ENCODE data around the gene LRRC75B. TPM values are rescaled to one million over a fixed set of nuclear protein-coding genes. Genes with fewer than 3 reads are reported as not detected.
A peak's percentile ranks its signal among the peaks of the same experiment; 100 is the strongest.

LRRC75B gene
- total and polyA plus RNA-seq, 9 of the 15 experiments (the other 6 are each of a cell fraction or from before 2014, with no cell fraction given), result 0.10 to 2.8 (median 1.0) TPM; not detected in 1

GRCh38 chr22:24555165-24556039 is 37.5 kb downstream of the LRRC75B start, which contains the start of gene SNRPD3 (continued):
- TF ChIP-seq ZBTB11 (CRISPR knock-in tag; IDR thresholded peaks at IDR 0.05), result peak; percentile 94 to 99 (median 99)
- TF ChIP-seq PRDM10 (IDR thresholded peaks at IDR 0.05; ENCODE audit: partially characterized antibody), result no peak
- TF ChIP-seq ZBTB49 (CRISPR knock-in tag; IDR thresholded peaks at IDR 0.05; ENCODE audit: borderline replicate concordance), result no peak
- 0 out of 4 replicates have a peak, but pooled peaks of 1 of the 2 experiments have one; percentile 26 for TF ChIP-seq SIX5 (IDR thresholded peaks at IDR 0.05; ENCODE audit: borderline replicate concordance in 1 of 2, insufficient read depth in 1 of 2, low read depth in 1 of 2, low read length in 2 of 2)
- peak; percentile 96 for TF ChIP-seq BRD4 (IDR thresholded peaks at IDR 0.05)
- no peak for TF ChIP-seq ARID1B (IDR thresholded peaks at IDR 0.05)
- TF ChIP-seq ZNF584 (CRISPR knock-in tag; IDR thresholded peaks at IDR 0.05; ENCODE audit: low read depth), result no peak
- TF ChIP-seq MTA3 (IDR thresholded peaks at IDR 0.05; ENCODE audit: borderline replicate concordance), result peak; percentile 81; the same call in 1 of the 2 replicates
- no peak for TF ChIP-seq CCNT2 (IDR thresholded peaks at IDR 0.05; ENCODE audit: borderline replicate concordance, extremely low read depth, insufficient read length, low read depth, low read length)
- TF ChIP-seq ZNF280A (IDR thresholded peaks at IDR 0.05; ENCODE audit: low read depth, partially characterized antibody), result no peak
